ENCODE measurements around the gene WDTC1.

DNA sequence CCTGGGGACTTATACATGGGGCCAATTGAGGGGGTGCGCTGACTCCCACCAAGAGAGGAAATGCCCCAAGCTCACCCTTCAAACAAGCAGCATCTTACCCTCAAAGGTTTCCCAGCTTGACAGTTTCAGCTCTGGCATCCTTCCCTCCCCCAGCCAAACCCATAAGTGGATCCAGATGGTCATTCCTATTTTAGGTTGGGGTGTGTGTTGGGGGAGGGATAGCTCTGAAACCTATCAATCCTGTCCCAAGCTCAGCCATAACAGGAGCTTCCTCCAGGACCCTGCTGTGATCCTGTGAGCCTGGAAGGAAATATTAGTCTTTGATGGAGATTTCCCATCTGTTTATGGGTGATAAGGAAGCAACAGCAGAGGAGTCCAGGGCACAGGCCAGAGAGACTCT is 84.2 kb downstream of the WDTC1 start:
- TF ChIP-seq, protein P1, sequence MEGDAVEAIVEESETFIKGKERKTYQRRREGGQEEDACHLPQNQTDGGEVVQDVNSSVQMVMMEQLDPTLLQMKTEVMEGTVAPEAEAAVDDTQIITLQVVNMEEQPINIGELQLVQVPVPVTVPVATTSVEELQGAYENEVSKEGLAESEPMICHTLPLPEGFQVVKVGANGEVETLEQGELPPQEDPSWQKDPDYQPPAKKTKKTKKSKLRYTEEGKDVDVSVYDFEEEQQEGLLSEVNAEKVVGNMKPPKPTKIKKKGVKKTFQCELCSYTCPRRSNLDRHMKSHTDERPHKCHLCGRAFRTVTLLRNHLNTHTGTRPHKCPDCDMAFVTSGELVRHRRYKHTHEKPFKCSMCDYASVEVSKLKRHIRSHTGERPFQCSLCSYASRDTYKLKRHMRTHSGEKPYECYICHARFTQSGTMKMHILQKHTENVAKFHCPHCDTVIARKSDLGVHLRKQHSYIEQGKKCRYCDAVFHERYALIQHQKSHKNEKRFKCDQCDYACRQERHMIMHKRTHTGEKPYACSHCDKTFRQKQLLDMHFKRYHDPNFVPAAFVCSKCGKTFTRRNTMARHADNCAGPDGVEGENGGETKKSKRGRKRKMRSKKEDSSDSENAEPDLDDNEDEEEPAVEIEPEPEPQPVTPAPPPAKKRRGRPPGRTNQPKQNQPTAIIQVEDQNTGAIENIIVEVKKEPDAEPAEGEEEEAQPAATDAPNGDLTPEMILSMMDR (conservative IDR thresholded peaks at IDR 0.05; ENCODE audit: low read depth, low read length): no peak
- no peak for TF ChIP-seq EZH2 (IDR thresholded peaks at IDR 0.05; ENCODE audit: borderline replicate concordance, low read depth, low read length, poor library complexity, severe bottlenecking)

Measured in A673 (cell line).